Measurements from ENCODE around the gene GFI1B. TPM values are rescaled to one million over a fixed set of nuclear protein-coding genes. Genes with fewer than 3 reads are reported as not detected.
"Not testable (repeated sequence)": the region's sequence is repeated elsewhere in the genome, so short reads cannot be mapped to it uniquely, and the experiment has no call there.

GFI1B gene
- total RNA-seq, 1 experiment from 2014 or later, result not detected

GRCh38 chr9:132998221-132998620 lies 19.7 kb downstream of the GFI1B start:
- H3K36me3 ChIP-seq, DNase-seq, H3K4me3 ChIP-seq, H3K27me3 ChIP-seq, H3K9me3 ChIP-seq: not testable (repeated sequence)

- no peaks in the 10 kb centered on the region for H3K36me3 ChIP-seq
- no peak overlapping the region for H3K4me3 ChIP-seq
- H3K27me3 ChIP-seq, result no peaks in the 10 kb centered on the region
- H3K9me3 ChIP-seq, result no peaks in the 10 kb centered on the region
- DNase-seq, result no peak
These were observed 20.5 kb downstream of the GFI1B start for GRCh38 chr9:132998831-132999635.

GRCh38 chr9:133002147-133003070 lies 23.9 kb downstream of the GFI1B start:
- no peak overlapping the region for H3K4me3 ChIP-seq
- no peaks in the 10 kb centered on the region for H3K27me3 ChIP-seq
- H3K36me3 ChIP-seq, result no peaks in the 10 kb centered on the region
- no peaks in the 10 kb centered on the region for H3K9me3 ChIP-seq
- no peak for DNase-seq

GRCh38 chr9:133003071-133003461 lies 24.6 kb downstream of the GFI1B start:
- no peaks in the 10 kb centered on the region for H3K9me3 ChIP-seq
- H3K4me3 ChIP-seq, result no peak overlapping the region
- no peaks in the 10 kb centered on the region for H3K27me3 ChIP-seq
- DNase-seq, result no peak
- H3K36me3 ChIP-seq, result no peaks in the 10 kb centered on the region

- H3K27me3 ChIP-seq, result no peaks in the 10 kb centered on the region
- no peak for DNase-seq
These were observed 25.2 kb downstream of the GFI1B start for GRCh38 chr9:133003671-133004090.

GRCh38 chr9:133004091-133004998 lies 25.9 kb downstream of the GFI1B start:
- Histone ChIP-seq H3K9me3 (no peaks in the 10 kb centered on the region), H3K4me3 (no peak overlapping the region), H3K36me3 (no peaks in the 10 kb centered on the region), H3K27me3 (no peaks in the 10 kb centered on the region)
- no peak for DNase-seq

More at GRCh38 chr9:133003671-133004090, 25.2 kb downstream of the GFI1B start:
- no peaks in the 10 kb centered on the region for H3K36me3 ChIP-seq
- no peak overlapping the region for H3K4me3 ChIP-seq
- no peaks in the 10 kb centered on the region for H3K9me3 ChIP-seq

- Histone ChIP-seq H3K27me3 (no peaks in the 10 kb centered on the region), H3K9me3 (no peaks in the 10 kb centered on the region), H3K4me3 (no peak overlapping the region), H3K36me3 (no peaks in the 10 kb centered on the region)
- DNase-seq, result no peak
These were observed 26.7 kb downstream of the GFI1B start for GRCh38 chr9:133004999-133005760.

GRCh38 chr9:133005957-133006356 lies 27.5 kb downstream of the GFI1B start:
- Histone ChIP-seq H3K36me3 (no peaks in the 10 kb centered on the region), H3K4me3 (no peak overlapping the region), H3K27me3 (no peaks in the 10 kb centered on the region), H3K9me3 (no peaks in the 10 kb centered on the region; the same call in 1 of the 2 replicates)
- DNase-seq, result no peak

GRCh38 chr9:133006731-133007352 lies 28.3 kb downstream of the GFI1B start:
- no peaks in the 10 kb centered on the region for H3K27me3 ChIP-seq
- H3K36me3 ChIP-seq, result no peaks in the 10 kb centered on the region
- no peak for DNase-seq
- H3K9me3 ChIP-seq, result no peaks in the 10 kb centered on the region; the same call in 1 of the 2 replicates
- H3K4me3 ChIP-seq, result no peak overlapping the region

GRCh38 chr9:133008406-133008805 lies 29.9 kb downstream of the GFI1B start:
- H3K27me3 ChIP-seq, result peaks cover 2% of the 10 kb centered on the region; the same call in 1 of the 2 replicates
- H3K36me3 ChIP-seq, result no peaks in the 10 kb centered on the region
- H3K4me3 ChIP-seq, result no peak overlapping the region
- no peaks in the 10 kb centered on the region; the same call in 1 of the 2 replicates for H3K9me3 ChIP-seq
- DNase-seq, result no peak

- H3K27me3 ChIP-seq, result peaks cover 2% of the 10 kb centered on the region; the same call in 1 of the 2 replicates
- no peaks in the 10 kb centered on the region for H3K36me3 ChIP-seq
- no peak overlapping the region for H3K4me3 ChIP-seq
- no peaks in the 10 kb centered on the region; the same call in 1 of the 2 replicates for H3K9me3 ChIP-seq
- no peak for DNase-seq
These were observed 30.3 kb downstream of the GFI1B start for GRCh38 chr9:133008824-133009223.

- Histone ChIP-seq H3K4me3 (no peak overlapping the region), H3K9me3 (no peaks in the 10 kb centered on the region; the same call in 1 of the 2 replicates), H3K27me3 (peaks cover 2% of the 10 kb centered on the region; the same call in 1 of the 2 replicates), H3K36me3 (no peaks in the 10 kb centered on the region)
- no peak for DNase-seq
These were observed 31.6 kb downstream of the GFI1B start for GRCh38 chr9:133009906-133010582.

GRCh38 chr9:133014696-133015095 lies 36.2 kb downstream of the GFI1B start:
- Histone ChIP-seq H3K4me3 (no peak overlapping the region), H3K36me3 (no peaks in the 10 kb centered on the region), H3K9me3 (peaks cover 4% of the 10 kb centered on the region; the same call in 1 of the 2 replicates), H3K27me3 (peaks cover 14% of the 10 kb centered on the region)
- DNase-seq, result no peak

- no peaks in the 10 kb centered on the region for H3K9me3 ChIP-seq
- no peak overlapping the region for H3K4me3 ChIP-seq
- no peak for DNase-seq
- H3K36me3 ChIP-seq, result no peaks in the 10 kb centered on the region
- no peaks in the 10 kb centered on the region for H3K27me3 ChIP-seq
These were observed 44.8 kb downstream of the GFI1B start for GRCh38 chr9:133023117-133023890.
